ENCODE data around the gene NIFK.

DNA sequence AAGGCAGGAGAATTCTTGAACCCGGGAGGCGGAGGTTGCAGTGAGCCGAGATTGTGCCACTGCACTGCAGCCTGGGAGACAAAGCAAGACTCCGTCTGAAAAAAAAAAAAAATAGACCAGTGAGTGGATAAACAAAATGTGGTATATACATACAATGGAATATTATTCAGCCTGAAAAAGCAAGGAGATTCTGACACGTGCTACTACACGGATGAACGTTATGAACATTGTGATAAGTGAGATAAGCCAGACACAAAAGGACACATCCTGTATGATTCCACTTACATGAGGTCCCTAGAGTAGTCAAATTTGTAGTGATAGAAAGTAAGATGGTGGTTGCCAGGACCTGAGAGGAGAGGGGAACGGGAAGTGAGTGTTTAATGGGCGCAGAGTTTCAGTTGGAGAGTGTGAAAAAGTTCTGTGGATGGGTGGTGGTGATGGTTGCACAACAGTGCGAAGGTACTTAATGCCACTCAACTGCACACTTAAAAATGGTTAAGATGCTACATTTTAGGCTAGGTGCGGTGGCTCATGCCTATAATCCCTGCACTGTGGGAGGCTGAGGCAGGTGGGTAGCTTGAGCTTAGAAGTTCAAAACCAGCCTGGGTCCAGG, 38.3 kb downstream of the NIFK start:
- TF ChIP-seq, protein P1, sequence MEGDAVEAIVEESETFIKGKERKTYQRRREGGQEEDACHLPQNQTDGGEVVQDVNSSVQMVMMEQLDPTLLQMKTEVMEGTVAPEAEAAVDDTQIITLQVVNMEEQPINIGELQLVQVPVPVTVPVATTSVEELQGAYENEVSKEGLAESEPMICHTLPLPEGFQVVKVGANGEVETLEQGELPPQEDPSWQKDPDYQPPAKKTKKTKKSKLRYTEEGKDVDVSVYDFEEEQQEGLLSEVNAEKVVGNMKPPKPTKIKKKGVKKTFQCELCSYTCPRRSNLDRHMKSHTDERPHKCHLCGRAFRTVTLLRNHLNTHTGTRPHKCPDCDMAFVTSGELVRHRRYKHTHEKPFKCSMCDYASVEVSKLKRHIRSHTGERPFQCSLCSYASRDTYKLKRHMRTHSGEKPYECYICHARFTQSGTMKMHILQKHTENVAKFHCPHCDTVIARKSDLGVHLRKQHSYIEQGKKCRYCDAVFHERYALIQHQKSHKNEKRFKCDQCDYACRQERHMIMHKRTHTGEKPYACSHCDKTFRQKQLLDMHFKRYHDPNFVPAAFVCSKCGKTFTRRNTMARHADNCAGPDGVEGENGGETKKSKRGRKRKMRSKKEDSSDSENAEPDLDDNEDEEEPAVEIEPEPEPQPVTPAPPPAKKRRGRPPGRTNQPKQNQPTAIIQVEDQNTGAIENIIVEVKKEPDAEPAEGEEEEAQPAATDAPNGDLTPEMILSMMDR (IDR thresholded peaks at IDR 0.05): no peak
- TF ChIP-seq POLR2AphosphoS5 (IDR thresholded peaks at IDR 0.05): no peak
- TF ChIP-seq POLR2A (IDR thresholded peaks at IDR 0.05): no peak
- TF ChIP-seq EP300 (IDR thresholded peaks at IDR 0.05): no peak

All from sigmoid colon (tissue), 4 donors.